Measurements from ENCODE around the gene ACOX2. TPM values are rescaled to one million over a fixed set of nuclear protein-coding genes. Genes with fewer than 3 reads are reported as not detected.

The ACOX2 gene
- total and polyA plus RNA-seq, 10 of the 15 experiments (the other 5 are each of a cell fraction or from before 2014, with no cell fraction given) = 0.72 TPM; not detected in 9

- BruUV-seq (replicated peaks) = no TSS peak
- Histone ChIP-seq H3K27ac (ENCODE audit: control insufficient read depth, insufficient read depth) (no peak overlapping the region), H4K20me1 (ENCODE audit: control insufficient read depth, insufficient read depth) (no peaks in the 10 kb centered on the region), H3K9me3 (replicated peaks; ENCODE audit: control insufficient read depth, insufficient read depth, low read length) (no peaks in the 10 kb centered on the region), H3K9ac (ENCODE audit: control insufficient read depth, insufficient read depth, low read length) (no peak overlapping the region), H3K79me2 (ENCODE audit: control insufficient read depth, insufficient read depth, low read length) (no peaks in the 10 kb centered on the region), H3K4me1 (ENCODE audit: control insufficient read depth, insufficient read depth, low read length) (peaks cover 6% of the 10 kb centered on the region; the same call in 1 of the 2 replicates), H3K27me3 (replicated peaks in 1 of 2; ENCODE audit: control insufficient read depth in 2 of 2, insufficient read depth in 2 of 2, low read length in 1 of 2) (no peaks in the 10 kb centered on the region), H3K36me3 (ENCODE audit: control insufficient read depth in 2 of 2, insufficient read depth in 2 of 2, low read length in 1 of 2) (no peaks in the 10 kb centered on the region), H3K4me2 (ENCODE audit: control insufficient read depth, insufficient read depth) (no peak overlapping the region), H2AFZ (ENCODE audit: control insufficient read depth, low read depth, low read length) (no peak overlapping the region), H3K4me3 (no peak overlapping the region)
- ATAC-seq (no peak), FAIRE-seq (no peak), DNase-seq (ENCODE audit: low read depth, low spot score) (no peak)
- in situ Hi-C loops (cut with MboI) (no loop called here), intact Hi-C loops (cut with micrococcal nuclease; ENCODE audit: unreplicated experiment) (no loop called here)
- POLR2A ChIA-PET = no interaction called here
- RAD21 ChIA-PET (ENCODE audit: unreplicated experiment) = no interaction called here
- CTCF ChIA-PET = no interaction called here
- no peak for TF ChIP-seq STAT3 (IDR thresholded peaks at IDR 0.05; ENCODE audit: low read depth, low read length)
- no peak for TF ChIP-seq FOS (IDR thresholded peaks at IDR 0.05; ENCODE audit: borderline replicate concordance, extremely low read depth, insufficient read length)
- no peak for TF ChIP-seq ZSCAN29 (IDR thresholded peaks at IDR 0.05)
- SMC1A ChIA-PET (ENCODE audit: uncharacterized antibody, unreplicated experiment) = interaction anchor here (0.6 kb wide), 2 partner anchors 56 to 150 kb away, joined by 3 read pairs; no protein-coding TSS in a partner anchor
- 63% methylated on average over 12 of the region's 12 CpGs for WGBS (ENCODE audit: insufficient coverage, insufficient replicate concordance, low lambda C conversion rate, missing lambda C conversion rate)
Observed at GRCh38 chr3:58470363-58471024, 66.5 kb downstream of the ACOX2 start.

GRCh38 chr3:58469096-58469495 is 67.9 kb downstream of the ACOX2 start:
- BruUV-seq (replicated peaks) = no TSS peak
- no peak for DNase-seq (ENCODE audit: low read depth, low spot score)
- H3K27ac ChIP-seq (ENCODE audit: control insufficient read depth, insufficient read depth) = no peak overlapping the region
- ChIA-PET RAD21 (ENCODE audit: unreplicated experiment) (no interaction called here), CTCF (interaction anchor here (0.5 to 1.3 kb wide), 3 partner anchors 16 to 105 kb away, joined by 3 to 4 read pairs (median 3); no protein-coding TSS in a partner anchor), POLR2A (no interaction called here), SMC1A (ENCODE audit: uncharacterized antibody, unreplicated experiment) (interaction anchor here (0.6 kb wide), 1 partner anchor 87 kb away, joined by 3 read pairs; no protein-coding TSS in a partner anchor)
- H3K4me2 ChIP-seq (ENCODE audit: control insufficient read depth, insufficient read depth) = no peak overlapping the region
- H3K4me1 ChIP-seq (ENCODE audit: control insufficient read depth, insufficient read depth, low read length) = 0 out of 2 replicates have a peak, but pooled peaks cover 2% of the 10 kb centered on the region
- no peak overlapping the region for H2AFZ ChIP-seq (ENCODE audit: control insufficient read depth, low read depth, low read length)
- H3K9me3 ChIP-seq (replicated peaks; ENCODE audit: control insufficient read depth, insufficient read depth, low read length) = no peaks in the 10 kb centered on the region
- H3K79me2 ChIP-seq (ENCODE audit: control insufficient read depth, insufficient read depth, low read length) = no peaks in the 10 kb centered on the region
- no peak overlapping the region for H3K9ac ChIP-seq (ENCODE audit: control insufficient read depth, insufficient read depth, low read length)
- in situ Hi-C loops (cut with MboI) (no loop called here), intact Hi-C loops (cut with micrococcal nuclease; ENCODE audit: unreplicated experiment) (no loop called here)
- H3K4me3 ChIP-seq = no peak overlapping the region
- H3K27me3 ChIP-seq (replicated peaks in 1 of 2; ENCODE audit: control insufficient read depth in 2 of 2, insufficient read depth in 2 of 2, low read length in 1 of 2) = no peaks in the 10 kb centered on the region
- FAIRE-seq = no peak
- no peak for TF ChIP-seq USF2 (IDR thresholded peaks at IDR 0.05; ENCODE audit: borderline replicate concordance, low read depth, low read length)
- WGBS (ENCODE audit: insufficient coverage, insufficient replicate concordance, low lambda C conversion rate, missing lambda C conversion rate) = 65% methylated on average over 4 of the region's 4 CpGs
- no peaks in the 10 kb centered on the region for H4K20me1 ChIP-seq (ENCODE audit: control insufficient read depth, insufficient read depth)
- no peaks in the 10 kb centered on the region for H3K36me3 ChIP-seq (ENCODE audit: control insufficient read depth in 2 of 2, insufficient read depth in 2 of 2, low read length in 1 of 2)
- no peak for ATAC-seq
